H1 (cell line): Measurements from ENCODE around the gene MYH11. TPM values are rescaled to one million over a fixed set of nuclear protein-coding genes. Genes with fewer than 3 reads are reported as not detected.

Experiments
- CTCF ChIA-PET: fragments of 300-600 bp; sonication (Branson Sonifier 250); formaldehyde crosslinking; loops from one replicate; lab custom pipeline; 2021; ENCODE audit not compliant: partially characterized antibody; lab: Charles Lee
- POLR2A ChIA-PET: fragments of 300-600 bp; sonication (Branson Sonifier 250); formaldehyde crosslinking; loops from one replicate; lab custom pipeline; 2021; ENCODE audit warnings: inconsistent platforms; ENCODE audit not compliant: partially characterized antibody; lab: Charles Lee
- DNase-seq, 2 experiments: peaks; one replicate each; pipeline versions ENCODE4 v3.0.0 to v3.0.0-alpha.2; 2010 to 2022; ENCODE audit warnings: low spot score in 2 of 2, low read depth in 1 of 2, mixed read lengths in 1 of 2
- FAIRE-seq: peaks from 2 replicates; lab custom pipeline; 2011; peaks lifted over from hg19 to GRCh38; lab: Jason Lieb, UNC
- H2AFZ ChIP-seq: 2 replicates; pipeline ENCODE4 v1.8.1; 2012; ENCODE audit warnings: low read length, inconsistent platforms
- H2AK5ac ChIP-seq: 2 replicates; pipeline ENCODE4 v1.6.1; 2013; ENCODE audit warnings: low read depth, low read length
- H2BK120ac ChIP-seq: replicated peaks from 2 replicates; pipeline ENCODE3; 2013; ENCODE audit warnings: low read depth, low read length, inconsistent platforms
- H2BK12ac ChIP-seq: 2 replicates; pipeline ENCODE4 v1.6.1; 2013; ENCODE audit warnings: low read depth, low read length
- H2BK15ac ChIP-seq: 2 replicates; pipeline ENCODE4 v1.6.1; 2013; ENCODE audit warnings: low read length
- H2BK20ac ChIP-seq: 2 replicates; pipeline ENCODE4 v1.6.1; 2013; ENCODE audit warnings: low read length
- H2BK5ac ChIP-seq: 2 replicates; pipeline ENCODE4 v1.6.1; 2013; ENCODE audit warnings: low read depth, low read length
- H3K14ac ChIP-seq: 2 replicates; pipeline ENCODE4 v1.6.1; 2013; ENCODE audit warnings: inconsistent platforms; ENCODE audit not compliant: insufficient read length
- H3K18ac ChIP-seq: 2 replicates; pipeline ENCODE4 v1.6.1; 2013; ENCODE audit warnings: low read length; ENCODE audit errors: extremely low read depth
- H3K23ac ChIP-seq: 2 replicates; pipeline ENCODE4 v1.6.1; 2013; ENCODE audit warnings: inconsistent platforms; ENCODE audit not compliant: insufficient read length
- H3K23me2 ChIP-seq: 2 replicates; pipeline ENCODE4 v1.6.1; 2013; ENCODE audit warnings: low read depth, low read length
- H3K27ac ChIP-seq: 2 replicates; pipeline ENCODE4 v1.6.1; 2011; ENCODE audit warnings: low read depth, low read length, inconsistent platforms
- H3K27me3 ChIP-seq, 4 experiments: replicated peaks in 1 of 4; 1 replicate in 1 of 4; 2 replicates in 3 of 4; pipeline versions ENCODE4 v1.6.1 to v1.8.1; 2011 to 2013; ENCODE audit warnings: low read length in 3 of 4, mild to moderate bottlenecking in 3 of 4, inconsistent platforms in 2 of 4, mixed read lengths in 2 of 4, moderate library complexity in 1 of 4; ENCODE audit not compliant: control insufficient read depth in 3 of 4, insufficient read depth in 3 of 4; ENCODE audit errors: extremely low read depth in 1 of 4
- H3K36me3 ChIP-seq, 4 experiments: 2 replicates each; pipeline versions ENCODE4 v1.6.1 to v1.8.1; 2011 to 2013; ENCODE audit warnings: mild to moderate bottlenecking in 4 of 4, low read length in 3 of 4, moderate library complexity in 2 of 4, control low read depth in 1 of 4, inconsistent platforms in 1 of 4; ENCODE audit not compliant: insufficient read depth in 4 of 4, control insufficient read depth in 2 of 4
- H3K4ac ChIP-seq: replicated peaks from 2 replicates; pipeline ENCODE3; 2013; ENCODE audit warnings: low read length, low read depth, mixed read lengths, inconsistent platforms; ENCODE audit not compliant: insufficient read length
- H3K4me1 ChIP-seq, 4 experiments: replicated peaks in 1 of 4; 1 replicate in 1 of 4; 2 replicates in 3 of 4; pipeline versions ENCODE4 v1.6.1 to v1.8.1; 2011 to 2013; ENCODE audit warnings: low read length in 3 of 4, inconsistent platforms in 2 of 4, mixed read lengths in 1 of 4; ENCODE audit not compliant: insufficient read depth in 4 of 4, control insufficient read depth in 3 of 4
- H3K4me2 ChIP-seq, 2 experiments: 2 replicates each; pipeline versions ENCODE4 v1.6.1 to v1.8.1; 2011 to 2013; ENCODE audit warnings: low read depth in 2 of 2, low read length in 2 of 2, control low read depth in 1 of 2, inconsistent platforms in 1 of 2, mild to moderate bottlenecking in 1 of 2; ENCODE audit not compliant: insufficient read depth in 1 of 2
- H3K4me3 ChIP-seq, 4 experiments: fragments of 200-600, 300-600 bp in 1 of 4; sonication (generic), shearing (Covaris generic), sonication (Bioruptor Twin) in 1 of 4; 2 replicates each; pipeline versions ENCODE4 v1.5.1 to v1.8.1; 2011 to 2016; ENCODE audit warnings: low read length in 4 of 4, low read depth in 3 of 4, control low read depth in 2 of 4, inconsistent platforms in 2 of 4, mild to moderate bottlenecking in 2 of 4, mixed read lengths in 1 of 4, moderate library complexity in 1 of 4; ENCODE audit not compliant: insufficient read depth in 2 of 4; ENCODE audit errors: extremely low read depth in 1 of 4
- H3K56ac ChIP-seq: replicated peaks from 2 replicates; pipeline ENCODE3; 2013; ENCODE audit warnings: low read depth, mild to moderate bottlenecking, mixed read lengths, low read length, inconsistent platforms; ENCODE audit not compliant: insufficient read length
- H3K79me1 ChIP-seq: 2 replicates; pipeline ENCODE4 v1.6.1; 2013; ENCODE audit warnings: low read depth, low read length, control low read depth
- H3K79me2 ChIP-seq, 2 experiments: 2 replicates each; pipeline versions ENCODE4 v1.6.1 to v1.8.1; 2012 to 2013; ENCODE audit warnings: low read length in 2 of 2, mild to moderate bottlenecking in 2 of 2, inconsistent platforms in 1 of 2; ENCODE audit not compliant: insufficient read depth in 2 of 2, control insufficient read depth in 1 of 2
- H3K9ac ChIP-seq, 4 experiments: replicated peaks in 1 of 4; 1 replicate in 1 of 4; 2 replicates in 3 of 4; pipeline versions ENCODE4 v1.6.1 to v1.8.1; 2011 to 2013; ENCODE audit warnings: low read depth in 3 of 4, low read length in 3 of 4, control low read depth in 2 of 4, mild to moderate bottlenecking in 2 of 4, moderate library complexity in 2 of 4, inconsistent platforms in 1 of 4; ENCODE audit errors: extremely low read depth in 1 of 4
- H3K9me3 ChIP-seq, 2 experiments: 2 replicates each; pipeline versions ENCODE4 v1.6.1 to v1.8.1; 2012 to 2013; ENCODE audit warnings: mild to moderate bottlenecking in 2 of 2, moderate library complexity in 2 of 2, control low read depth in 1 of 2, inconsistent platforms in 1 of 2, low read depth in 1 of 2, low read length in 1 of 2, mixed read lengths in 1 of 2; ENCODE audit not compliant: insufficient read depth in 2 of 2
- H4K20me1 ChIP-seq, 2 experiments: replicated peaks in 1 of 2; 2 replicates each; pipeline versions ENCODE3 to v1.8.1; 2011 to 2013; ENCODE audit warnings: inconsistent platforms in 2 of 2, low read length in 2 of 2, mild to moderate bottlenecking in 1 of 2; ENCODE audit not compliant: insufficient read depth in 2 of 2, control insufficient read depth in 1 of 2
- H4K5ac ChIP-seq: 2 replicates; pipeline ENCODE4 v1.6.1; 2013; ENCODE audit warnings: low read length, low read depth, mixed read lengths, inconsistent platforms; ENCODE audit not compliant: insufficient read length
- H4K8ac ChIP-seq: 2 replicates; pipeline ENCODE4 v1.8.0; 2013; ENCODE audit warnings: mild to moderate bottlenecking, moderate library complexity, low read length, inconsistent platforms; ENCODE audit not compliant: insufficient read depth; ENCODE audit errors: extremely low read depth
- H4K91ac ChIP-seq: replicated peaks from 2 replicates; pipeline ENCODE3; 2013; ENCODE audit warnings: low read length, mixed read lengths, inconsistent platforms; ENCODE audit not compliant: insufficient read length
- CREB1 ChIP-seq: IDR thresholded peaks from 2 replicates; pipeline ENCODE4 v1.6.1; 2012; ENCODE audit warnings: inconsistent platforms
- EP300 ChIP-seq, 2 experiments: IDR thresholded peaks; 1 replicate in 1 of 2; 2 replicates in 1 of 2; pipeline ENCODE4 v1.6.1; 2011 to 2012; ENCODE audit warnings: low read depth in 2 of 2, low read length in 2 of 2, mild to moderate bottlenecking in 2 of 2, borderline replicate concordance in 1 of 2, inconsistent platforms in 1 of 2, moderate library complexity in 1 of 2
- HDAC2 ChIP-seq, 2 experiments: fragments of 300-600 bp in 1 of 2; sonication (generic) in 1 of 2; IDR thresholded peaks; 2 replicates each; pipeline ENCODE4 v1.6.1; 2011 to 2012; ENCODE audit warnings: low read depth in 2 of 2, low read length in 2 of 2, mild to moderate bottlenecking in 2 of 2, moderate library complexity in 2 of 2, borderline replicate concordance in 1 of 2, inconsistent platforms in 1 of 2
- JUN ChIP-seq: IDR thresholded peaks from 2 replicates; pipeline ENCODE4 v1.6.1; 2011; ENCODE audit warnings: low read depth, mild to moderate bottlenecking, improper control_type of control experiment, low read length
- KDM4A ChIP-seq: IDR thresholded peaks from one replicate; pipeline ENCODE4 v1.7.1; 2012; ENCODE audit warnings: low read depth, mild to moderate bottlenecking, moderate library complexity, low read length, inconsistent platforms; ENCODE audit not compliant: severe bottlenecking
- POU5F1 ChIP-seq: IDR thresholded peaks from 2 replicates; pipeline ENCODE4 v1.6.1; 2011; ENCODE audit warnings: low read depth, mild to moderate bottlenecking, low read length, moderate library complexity
- RAD21 ChIP-seq, 2 experiments: IDR thresholded peaks in 1 of 2; conservative IDR thresholded peaks in 1 of 2; 2 replicates each; pipeline ENCODE4 v1.6.1; 2011; ENCODE audit warnings: low read depth in 2 of 2, low read length in 2 of 2, improper control_type of control experiment in 1 of 2, inconsistent platforms in 1 of 2, mild to moderate bottlenecking in 1 of 2, moderate library complexity in 1 of 2
- RNF2 ChIP-seq: fragments of 200-900, 300-1000 bp; sonication (generic); IDR thresholded peaks from 2 replicates; pipeline ENCODE4 v1.7.1; 2016; ENCODE audit warnings: borderline replicate concordance, low read depth, mild to moderate bottlenecking, antibody characterized with exemption, low read length; ENCODE audit not compliant: poor library complexity, severe bottlenecking; ENCODE audit errors: missing control alignments
- SP2 ChIP-seq: IDR thresholded peaks from 2 replicates; pipeline ENCODE4 v1.6.1; 2012; ENCODE audit warnings: mild to moderate bottlenecking, low read length, inconsistent platforms
- TBP ChIP-seq: IDR thresholded peaks from 2 replicates; pipeline ENCODE4 v1.6.1; 2011; ENCODE audit warnings: low read depth, low read length, improper control_type of control experiment
- TCF12 ChIP-seq: IDR thresholded peaks from 2 replicates; pipeline ENCODE4 v1.6.1; 2011; ENCODE audit warnings: low read depth, mild to moderate bottlenecking, low read length
- WGBS, 2 experiments: shearing (Covaris generic) in 1 of 2; methylation state at CpG; one replicate each; pipeline versions ENCODE4 v1.1.6 to v1.1.7; 2013 to 2015; ENCODE audit warnings: low lambda C conversion rate in 2 of 2, mixed read lengths in 2 of 2, inconsistent platforms in 1 of 2, low coverage in 1 of 2, missing lambda C conversion rate in 1 of 2; ENCODE audit not compliant: insufficient replicate concordance in 2 of 2, insufficient coverage in 1 of 2, insufficient read length in 1 of 2; ENCODE audit errors: extremely low coverage in 1 of 2, missing lambda C conversion rate in 1 of 2; 5-methylcytosine and 5-hydroxymethylcytosine counted together
- polyA plus RNA-seq, 7 experiments: library from polyadenylated mRNA; depleted of rRNA in 3 of 7; stranded (reverse) in 5 of 7; unstranded in 2 of 7; fragments of >200 nt in 5 of 7; fragments of 200-250 nt in 2 of 7; gene quantifications; 1 replicate in 5 of 7; 2 replicates in 1 of 7; 4 replicates in 1 of 7; pipeline versions ENCODE4 v1.2.1 to v1.2.3, GENCODE V29; 2011 to 2013; ENCODE audit warnings: missing spikeins in 2 of 7, mixed read lengths in 2 of 7
- total RNA-seq: library from RNA; stranded (reverse); fragmentation: NEBNext Ultra II Directional; extraction: Animal tissue kit (Norgen Biotek cat#: 25700); gene quantifications from 2 replicates; pipeline ENCODE4 v1.2.1, GENCODE V29; 2021

MYH11 gene
- total and polyA plus RNA-seq, 2 of the 8 experiments (the other 6 are each of a cell fraction or from before 2014, with no cell fraction given), result 0.11 to 0.78 TPM

- no peak overlapping the region for H3K9ac ChIP-seq
- H3K79me2 ChIP-seq, result no peaks in the 10 kb centered on the region
- no peaks in the 10 kb centered on the region; a peak in 1 of 7 replicates for H3K4me1 ChIP-seq
- POLR2A ChIA-PET, result interaction anchor here (1.0 kb wide), 1 partner anchor 10 kb away, joined by 3 read pairs; no protein-coding TSS in a partner anchor
- WGBS, 2 experiments, result 94% methylated on average over 6 of the region's 6 CpGs; no CpG with 5 or more reads in 1 of the 2 experiments
- no peaks in the 10 kb centered on the region for H3K27me3 ChIP-seq
- H3K23me2 ChIP-seq, result no peaks in the 10 kb centered on the region
- no peaks in the 10 kb centered on the region; the same call in 1 of the 2 replicates for H3K79me1 ChIP-seq
- H2BK15ac ChIP-seq, result no peak overlapping the region
- H3K56ac ChIP-seq, result no peak overlapping the region
- H4K91ac ChIP-seq, result no peak overlapping the region
- H3K9me3 ChIP-seq, result no peaks in the 10 kb centered on the region
- no peak overlapping the region for H3K27ac ChIP-seq
- no peak overlapping the region for H2BK20ac ChIP-seq
- TF ChIP-seq EP300 (IDR thresholded peaks at IDR 0.05; ENCODE audit: borderline replicate concordance in 1 of 2, low read depth in 2 of 2, low read length in 2 of 2) (no peak), RAD21 (IDR thresholded peaks at IDR 0.05 in 1 of 2, conservative IDR thresholded peaks at IDR 0.05 in 1 of 2; ENCODE audit: low read depth in 2 of 2, low read length in 2 of 2) (no peak), CREB1 (no peak), RNF2 (no peak), JUN (no peak), POU5F1 (no peak), TCF12 (no peak), TBP (no peak), HDAC2 (IDR thresholded peaks at IDR 0.05; ENCODE audit: borderline replicate concordance in 1 of 2, low read depth in 2 of 2, low read length in 2 of 2) (no peak), KDM4A (no peak), SP2 (no peak)
- no peak overlapping the region for H2BK5ac ChIP-seq
- no peak overlapping the region for H3K4ac ChIP-seq
- H2AFZ ChIP-seq, result no peak overlapping the region
- H4K8ac ChIP-seq, result no peak overlapping the region
- H3K4me3 ChIP-seq, result no peak overlapping the region
- H3K36me3 ChIP-seq, result peaks cover 5 to 32% (median 16%) of the 10 kb centered on the region in 4 experiments; a peak in 7 of 8 replicates
- H4K5ac ChIP-seq, result no peak overlapping the region
- H3K14ac ChIP-seq, result no peak overlapping the region
- H3K23ac ChIP-seq, result no peak overlapping the region
- no peak overlapping the region for H2AK5ac ChIP-seq
- no peaks in the 10 kb centered on the region for H4K20me1 ChIP-seq
- DNase-seq, result no peak
- H2BK120ac ChIP-seq, result no peak overlapping the region
- no peak overlapping the region for H3K4me2 ChIP-seq
- CTCF ChIA-PET, result interaction anchor here (0.6 to 1.8 kb wide), 4 partner anchors 9 to 486 kb away, joined by 3 to 5 read pairs (median 4); no protein-coding TSS in a partner anchor
- H3K18ac ChIP-seq, result no peak overlapping the region
- no peak for FAIRE-seq
- H2BK12ac ChIP-seq, result no peak overlapping the region
Measured at GRCh38 chr16:15701367-15701766, 155.5 kb downstream of the MYH11 start.
